Amygdala (tissue), 56 donors: ENCODE data around the gene CISD3.
A peak's percentile ranks its signal among the peaks of the same experiment; 100 is the strongest.

ENCODE experiments used
- DNase-seq, 56 donors: peaks; one replicate each; lab custom pipeline; 2025; lab: John Stamatoyannopoulos, UW

Gene CISD3

GRCh38 chr17:38729886-38730525 is at the start of gene CISD3:
CISD3 (plus strand) TSS chr17:38730341; CDS start chr17:38730359, 18 bp downstream.
- peak in 44 of 56 donors; percentile 29 to 84 (median 60) for DNase-seq

- no peak for DNase-seq
Observed at GRCh38 chr17:38681096-38681495, 49.0 kb upstream of the CISD3 start.

- DNase-seq, result peak in 34 of 56 donors; percentile 10 to 63 (median 30)
Observed at GRCh38 chr17:38685491-38685890, 44.6 kb upstream of the CISD3 start.

GRCh38 chr17:38687286-38687685 is 42.9 kb upstream of the CISD3 start:
- no peak for DNase-seq

GRCh38 chr17:38690386-38690785 is 39.8 kb upstream of the CISD3 start:
- DNase-seq, result no peak

- DNase-seq, result no peak
Observed at GRCh38 chr17:38691154-38691553, 39.0 kb upstream of the CISD3 start.

- DNase-seq, result peak in 31 of 56 donors; percentile 8 to 74 (median 36)
Observed at GRCh38 chr17:38693700-38694329, 36.3 kb upstream of the CISD3 start.

GRCh38 chr17:38697061-38697820 is 32.9 kb upstream of the CISD3 start:
- DNase-seq, result no peak

GRCh38 chr17:38698760-38699159 is 31.4 kb upstream of the CISD3 start:
- no peak for DNase-seq

- DNase-seq, result peak in 8 of 56 donors; percentile 45 to 73 (median 50)
Observed at GRCh38 chr17:38701504-38702165, 28.5 kb upstream of the CISD3 start.

GRCh38 chr17:38702166-38702915 is 27.8 kb upstream of the CISD3 start:
- DNase-seq, result peak in 52 of 56 donors; percentile 15 to 84 (median 65)

GRCh38 chr17:38702916-38703741 is 27.0 kb upstream of the CISD3 start:
- peak in 5 of 56 donors; percentile 20 to 51 (median 36) for DNase-seq

GRCh38 chr17:38703742-38704605 is 26.2 kb upstream of the CISD3 start:
- DNase-seq, result peak in 12 of 56 donors; percentile 12 to 46 (median 26)

GRCh38 chr17:38704606-38705522 is 25.3 kb upstream of the CISD3 start, which contains the start of gene MLLT6:
MLLT6 (plus strand) TSS chr17:38705273; CDS start chr17:38705633, 360 bp downstream.
- peak in 51 of 56 donors; percentile 31 to 87 (median 68) for DNase-seq

- peak in 3 of 56 donors; percentile 38 to 51 (median 44) for DNase-seq
Observed at GRCh38 chr17:38705523-38705802, 24.7 kb upstream of the CISD3 start.

GRCh38 chr17:38705803-38706504 is 24.2 kb upstream of the CISD3 start:
- peak in 17 of 56 donors; percentile 10 to 52 (median 32) for DNase-seq
